Lower leg skin (tissue), 3 donors: ENCODE data around the gene LHX4.

ENCODE experiments used
- CTCF ChIP-seq, 3 donors: fragments of 450-650 bp; IDR thresholded peaks; one replicate each; pipeline ENCODE4 v1.5.1; 2016; ENCODE audit warnings: antibody characterized with exemption in 3 of 3, mild to moderate bottlenecking in 3 of 3, moderate library complexity in 2 of 3
- POLR2A ChIP-seq, 2 donors: fragments of 450-650 bp; IDR thresholded peaks; one replicate each; pipeline ENCODE4 v1.6.1; 2016 to 2017; ENCODE audit warnings: antibody characterized with exemption in 2 of 2, mild to moderate bottlenecking in 1 of 2, moderate library complexity in 1 of 2

- no peak for TF ChIP-seq CTCF (IDR thresholded peaks at IDR 0.05)
- no peak for TF ChIP-seq POLR2A (IDR thresholded peaks at IDR 0.05)
Measured at GRCh38 chr1:180239145-180240096, 9.4 kb downstream of the LHX4 start.
